ENCODE data around the gene BATF. TPM values are rescaled to one million over a fixed set of nuclear protein-coding genes. Genes with fewer than 3 reads are reported as not detected.

BATF gene
- total RNA-seq, 1 experiment from 2014 or later: not detected

GRCh38 chr14:75531660-75532317 lies 9.5 kb downstream of the BATF start:
- DNase-seq (ENCODE audit: low read depth): peak; percentile 61

- no peak for DNase-seq (ENCODE audit: low read depth)
These were observed 11.7 kb downstream of the BATF start for GRCh38 chr14:75533791-75534555.

- DNase-seq (ENCODE audit: low read depth): no peak
These were observed 13.1 kb downstream of the BATF start for GRCh38 chr14:75535164-75535898.

- no peak for DNase-seq (ENCODE audit: low read depth)
These were observed 14.8 kb downstream of the BATF start for GRCh38 chr14:75537071-75537470.

GRCh38 chr14:75539162-75539560 lies 16.9 kb downstream of the BATF start:
- DNase-seq (ENCODE audit: low read depth): no peak

GRCh38 chr14:75539561-75540478 lies 17.6 kb downstream of the BATF start:
- DNase-seq (ENCODE audit: low read depth): peak; percentile 63

GRCh38 chr14:75540479-75540851 lies 18.2 kb downstream of the BATF start:
- DNase-seq (ENCODE audit: low read depth): no peak

- DNase-seq (ENCODE audit: low read depth): peak; percentile 65
These were observed 20.4 kb downstream of the BATF start for GRCh38 chr14:75542588-75543091.

- DNase-seq (ENCODE audit: low read depth): no peak
These were observed 21.0 kb downstream of the BATF start for GRCh38 chr14:75543253-75543652.

- DNase-seq (ENCODE audit: low read depth): no peak
These were observed 21.5 kb downstream of the BATF start for GRCh38 chr14:75543786-75544185.

- DNase-seq (ENCODE audit: low read depth): no peak
These were observed 23.6 kb downstream of the BATF start for GRCh38 chr14:75545907-75546306.

- no peak for DNase-seq (ENCODE audit: low read depth)
These were observed 25.4 kb downstream of the BATF start for GRCh38 chr14:75547552-75548250.

- DNase-seq (ENCODE audit: low read depth): no peak
These were observed 26.3 kb downstream of the BATF start for GRCh38 chr14:75548544-75548943.

- DNase-seq (ENCODE audit: low read depth): no peak
These were observed 26.9 kb downstream of the BATF start for GRCh38 chr14:75549169-75549568.

- no peak for DNase-seq (ENCODE audit: low read depth)
These were observed 28.8 kb downstream of the BATF start for GRCh38 chr14:75551021-75551420.

GRCh38 chr14:75553157-75553556 lies 30.9 kb downstream of the BATF start:
- DNase-seq (ENCODE audit: low read depth): no peak

GRCh38 chr14:75553761-75554364 lies 31.6 kb downstream of the BATF start:
- no peak for DNase-seq (ENCODE audit: low read depth)

- DNase-seq (ENCODE audit: low read depth): no peak
These were observed 32.2 kb downstream of the BATF start for GRCh38 chr14:75554482-75554881.

GRCh38 chr14:75558440-75558839 lies 36.2 kb downstream of the BATF start:
- no peak for DNase-seq (ENCODE audit: low read depth)

GRCh38 chr14:75559045-75559444 lies 36.8 kb downstream of the BATF start:
- DNase-seq (ENCODE audit: low read depth): no peak
